RWPE2 (cell line): Measurements from ENCODE around the gene PRDX3.
"Not testable (repeated sequence)": the region's sequence is repeated elsewhere in the genome, so short reads cannot be mapped to it uniquely, and the experiment has no call there.

Experiments
- ATAC-seq: fragments of 200-7000 bp; cut with Tn5 transposase; 3 replicates; pipeline ENCODE4 v1.9.1; 2021; ENCODE audit warnings: low read depth
- DNase-seq: peaks from one replicate; pipeline ENCODE4 v3.0.0-alpha.2; 2020; ENCODE audit warnings: low spot score
- H3K27ac ChIP-seq: fragments of 450-650 bp; 2 replicates; pipeline ENCODE4 v1.5.1; 2017; ENCODE audit warnings: mild to moderate bottlenecking; ENCODE audit not compliant: poor library complexity, severe bottlenecking
- H3K27me3 ChIP-seq: fragments of 250-450 bp; sonication (Bioruptor Pico); 2 replicates; pipeline ENCODE4 v1.5.1; 2021; ENCODE audit warnings: mild to moderate bottlenecking, moderate library complexity; ENCODE audit not compliant: insufficient read depth, poor library complexity, severe bottlenecking
- H3K36me3 ChIP-seq: fragments of 250-450 bp; sonication (Bioruptor Pico); 2 replicates; pipeline ENCODE4 v1.5.1; 2020; ENCODE audit warnings: low read depth, mild to moderate bottlenecking, moderate library complexity
- H3K4me1 ChIP-seq: fragments of 250-450 bp; sonication (Bioruptor Pico); 2 replicates; pipeline ENCODE4 v1.5.1; 2021; ENCODE audit warnings: mild to moderate bottlenecking, moderate library complexity; ENCODE audit not compliant: insufficient read depth, poor library complexity, severe bottlenecking
- H3K4me3 ChIP-seq: fragments of 250-450 bp; sonication (Bioruptor Pico); 2 replicates; pipeline ENCODE4 v1.5.1; 2021; ENCODE audit warnings: mild to moderate bottlenecking, moderate library complexity; ENCODE audit not compliant: severe bottlenecking
- H3K9me3 ChIP-seq: fragments of 250-450 bp; sonication (Bioruptor Pico); 2 replicates; pipeline ENCODE4 v1.5.1; 2021; ENCODE audit warnings: mild to moderate bottlenecking, moderate library complexity; ENCODE audit not compliant: severe bottlenecking
- TF ChIP-seq, protein P1 (sequence below): fragments of 450-650 bp; IDR thresholded peaks from one replicate; pipeline ENCODE4 v1.5.1; 2017; ENCODE audit warnings: mild to moderate bottlenecking, moderate library complexity; ENCODE audit not compliant: poor library complexity, severe bottlenecking

PRDX3 gene

DNA sequence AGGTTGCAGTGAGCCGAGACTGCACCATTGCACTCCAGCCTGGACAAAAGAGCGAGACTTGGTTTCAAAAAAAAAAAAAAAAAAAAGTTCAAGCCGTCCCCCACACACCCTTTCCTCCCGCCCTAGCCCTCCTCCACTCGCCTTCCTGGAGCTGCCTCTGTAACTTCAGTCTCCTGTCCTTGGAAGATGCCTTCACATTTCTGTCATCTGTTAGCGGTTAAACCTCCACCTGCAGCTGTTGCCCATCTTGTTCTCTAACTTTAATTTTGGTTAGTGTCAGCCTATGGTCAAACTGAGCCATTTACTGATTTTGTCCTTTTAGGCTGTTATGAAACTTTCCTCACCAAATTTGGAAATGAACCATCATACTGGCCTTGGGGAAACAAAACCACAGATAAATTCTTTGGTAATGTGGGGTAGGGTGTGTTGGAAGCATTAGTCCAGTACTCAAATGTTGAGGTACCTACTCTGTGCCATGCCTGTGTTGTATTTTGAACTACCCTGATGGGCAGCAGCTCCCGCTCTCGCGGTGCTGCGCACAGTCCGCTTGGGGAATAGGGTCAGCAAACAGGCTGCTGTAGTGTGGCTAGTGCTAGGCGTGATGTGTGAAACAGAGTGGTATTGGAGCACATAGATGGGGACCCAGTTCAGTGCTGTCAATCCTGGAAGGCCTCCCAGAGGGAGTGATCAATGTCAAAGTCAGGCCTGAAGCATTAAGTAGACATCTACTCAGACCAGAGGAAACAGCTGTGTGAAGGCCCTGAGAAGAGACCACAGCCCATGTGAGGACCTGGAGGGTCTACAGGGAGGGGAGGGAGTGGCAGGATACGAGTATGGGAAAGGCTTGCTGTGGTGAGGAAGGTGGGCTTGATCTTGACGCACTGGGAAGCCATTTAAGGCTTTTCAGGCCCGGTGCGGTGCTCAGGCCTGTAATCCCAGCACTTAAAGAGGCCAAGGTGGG, 40.0 kb downstream of the PRDX3 start:
- H3K27me3 ChIP-seq: no peaks in the 10 kb centered on the region
- ATAC-seq: no peak

DNA sequence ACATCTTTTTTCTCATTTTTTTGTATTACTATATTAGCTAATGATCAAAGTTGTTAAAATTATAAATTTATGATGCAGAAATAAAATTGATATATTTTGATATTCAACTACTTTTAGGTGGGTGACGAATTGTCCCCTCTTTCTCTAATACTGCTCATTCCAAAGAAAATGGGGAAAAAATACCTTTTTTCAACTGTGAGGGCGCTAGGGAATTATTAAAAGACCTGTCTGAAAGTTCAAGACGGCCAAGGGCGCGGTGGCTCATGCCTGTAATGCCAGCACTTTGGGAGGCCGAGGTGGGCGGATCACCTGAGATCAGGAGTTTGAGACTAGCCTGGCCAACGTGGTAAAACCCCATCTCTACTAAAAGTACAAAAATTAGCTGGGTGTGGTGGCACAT, 40.7 kb downstream of the PRDX3 start:
- H3K27me3 ChIP-seq: not testable (repeated sequence)

More for the DNA sequence above, 40.0 kb downstream of the PRDX3 start:
- TF ChIP-seq, protein P1, sequence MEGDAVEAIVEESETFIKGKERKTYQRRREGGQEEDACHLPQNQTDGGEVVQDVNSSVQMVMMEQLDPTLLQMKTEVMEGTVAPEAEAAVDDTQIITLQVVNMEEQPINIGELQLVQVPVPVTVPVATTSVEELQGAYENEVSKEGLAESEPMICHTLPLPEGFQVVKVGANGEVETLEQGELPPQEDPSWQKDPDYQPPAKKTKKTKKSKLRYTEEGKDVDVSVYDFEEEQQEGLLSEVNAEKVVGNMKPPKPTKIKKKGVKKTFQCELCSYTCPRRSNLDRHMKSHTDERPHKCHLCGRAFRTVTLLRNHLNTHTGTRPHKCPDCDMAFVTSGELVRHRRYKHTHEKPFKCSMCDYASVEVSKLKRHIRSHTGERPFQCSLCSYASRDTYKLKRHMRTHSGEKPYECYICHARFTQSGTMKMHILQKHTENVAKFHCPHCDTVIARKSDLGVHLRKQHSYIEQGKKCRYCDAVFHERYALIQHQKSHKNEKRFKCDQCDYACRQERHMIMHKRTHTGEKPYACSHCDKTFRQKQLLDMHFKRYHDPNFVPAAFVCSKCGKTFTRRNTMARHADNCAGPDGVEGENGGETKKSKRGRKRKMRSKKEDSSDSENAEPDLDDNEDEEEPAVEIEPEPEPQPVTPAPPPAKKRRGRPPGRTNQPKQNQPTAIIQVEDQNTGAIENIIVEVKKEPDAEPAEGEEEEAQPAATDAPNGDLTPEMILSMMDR: no peak
- Histone ChIP-seq H3K9me3 (no peaks in the 10 kb centered on the region), H3K27ac (no peak overlapping the region), H3K4me1 (no peaks in the 10 kb centered on the region), H3K36me3 (peaks cover 17% of the 10 kb centered on the region), H3K4me3 (no peak overlapping the region)
- DNase-seq: no peak

DNA sequence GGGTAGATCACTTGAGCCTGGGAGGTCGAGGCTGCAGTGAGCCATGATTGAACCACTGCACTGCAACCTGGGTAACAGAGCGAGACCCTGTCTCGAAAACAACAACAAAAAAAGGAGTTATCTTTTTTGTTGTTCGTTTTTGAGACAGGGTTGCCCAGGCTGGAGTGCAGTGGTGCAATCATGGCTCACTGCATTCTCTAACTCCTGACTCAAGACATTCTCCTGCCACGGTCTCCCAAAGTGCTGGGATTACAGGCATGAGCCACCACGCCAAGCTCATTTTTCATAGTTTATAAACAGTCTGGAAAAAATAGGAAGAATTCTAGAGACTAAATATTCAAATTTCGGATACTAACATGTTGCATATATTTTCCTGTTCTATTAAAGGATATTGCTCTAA, 42.5 kb downstream of the PRDX3 start:
- Histone ChIP-seq H3K4me3 (no peak overlapping the region), H3K36me3 (peaks cover 34% of the 10 kb centered on the region), H3K4me1 (no peaks in the 10 kb centered on the region), H3K27ac (no peak overlapping the region), H3K27me3 (no peaks in the 10 kb centered on the region), H3K9me3 (no peaks in the 10 kb centered on the region)
- TF ChIP-seq, protein P1: no peak
- no peak for ATAC-seq
- no peak for DNase-seq

More for the DNA sequence above, 40.7 kb downstream of the PRDX3 start:
- not testable (repeated sequence) for ATAC-seq, DNase-seq, H3K4me3 ChIP-seq, H3K4me1 ChIP-seq, H3K27ac ChIP-seq, H3K9me3 ChIP-seq
- peaks cover 23% of the 10 kb centered on the region for H3K36me3 ChIP-seq

DNA sequence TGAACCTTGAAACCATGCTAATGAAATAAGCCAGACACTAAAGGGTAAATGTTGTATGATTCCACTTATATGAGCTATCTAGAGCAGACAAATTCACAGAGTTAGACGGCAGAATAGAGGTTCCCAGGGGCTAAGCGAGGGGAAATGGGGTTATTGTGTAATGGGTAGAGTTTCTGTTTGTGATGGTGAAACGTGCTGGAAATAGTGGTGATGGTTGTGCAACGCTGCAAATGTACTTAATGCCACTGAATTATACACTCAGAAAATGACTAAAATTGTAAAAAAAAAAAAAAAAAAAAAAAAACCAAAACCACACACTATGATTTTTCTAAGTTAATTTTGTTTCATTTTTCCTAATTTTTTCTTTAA, 43.1 kb downstream of the PRDX3 start:
- DNase-seq (no peak), ATAC-seq (no peak)
- Histone ChIP-seq H3K9me3 (no peaks in the 10 kb centered on the region), H3K36me3 (peaks cover 40% of the 10 kb centered on the region), H3K27me3 (no peaks in the 10 kb centered on the region), H3K27ac (no peak overlapping the region), H3K4me1 (no peaks in the 10 kb centered on the region), H3K4me3 (no peak overlapping the region)
- TF ChIP-seq, protein P1: no peak

DNA sequence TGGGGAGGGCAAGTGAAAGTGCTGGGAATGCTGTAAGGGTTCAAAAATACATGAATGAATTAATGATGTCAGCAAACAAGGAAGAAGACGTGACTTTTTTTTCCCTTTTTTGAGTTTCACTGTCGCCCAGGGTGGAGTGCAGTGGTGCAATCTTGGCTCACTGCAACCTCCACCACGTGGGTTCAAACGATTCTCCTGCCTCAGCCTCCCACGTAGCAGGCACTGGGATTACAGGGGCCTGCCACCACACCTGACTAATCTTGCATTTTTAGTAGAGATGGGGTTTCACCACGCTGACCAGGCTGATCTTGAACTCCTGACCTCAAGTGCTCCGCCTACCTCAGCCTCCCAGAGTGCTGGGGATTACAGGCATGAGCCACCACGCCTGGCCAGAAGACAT, 44.7 kb downstream of the PRDX3 start:
- H3K4me1 ChIP-seq: no peaks in the 10 kb centered on the region
- H3K27ac ChIP-seq: no peak overlapping the region
- no peaks in the 10 kb centered on the region for H3K27me3 ChIP-seq
- DNase-seq: no peak
- H3K9me3 ChIP-seq: no peaks in the 10 kb centered on the region
- TF ChIP-seq, protein P1: no peak
- H3K36me3 ChIP-seq: peaks cover 55% of the 10 kb centered on the region
- H3K4me3 ChIP-seq: no peak overlapping the region
- no peak for ATAC-seq
